NCI-H1694 treated with DMSO at 0.1 percent for 48 hours (cell line): ENCODE results near the gene B4GALT2.

Experiments used
- DNase-seq: peaks from one replicate; lab custom pipeline; 2025; lab: John Stamatoyannopoulos, UW

The B4GALT2 gene

DNA sequence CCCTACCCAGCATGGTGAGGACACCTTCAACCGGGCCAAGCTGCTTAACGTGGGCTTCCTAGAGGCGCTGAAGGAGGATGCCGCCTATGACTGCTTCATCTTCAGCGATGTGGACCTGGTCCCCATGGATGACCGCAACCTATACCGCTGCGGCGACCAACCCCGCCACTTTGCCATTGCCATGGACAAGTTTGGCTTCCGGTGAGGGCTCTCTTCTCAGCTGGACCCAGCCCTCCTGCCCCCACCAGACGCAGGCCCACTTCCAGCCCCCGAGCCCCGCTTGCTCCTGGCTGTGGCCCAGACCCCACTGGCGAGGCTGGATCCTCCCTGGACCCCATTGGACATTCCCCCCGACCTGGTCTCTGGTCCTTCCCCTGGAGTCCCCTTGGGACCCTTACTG, 5.8 kb downstream of the B4GALT2 start:
- no peak for DNase-seq

DNA sequence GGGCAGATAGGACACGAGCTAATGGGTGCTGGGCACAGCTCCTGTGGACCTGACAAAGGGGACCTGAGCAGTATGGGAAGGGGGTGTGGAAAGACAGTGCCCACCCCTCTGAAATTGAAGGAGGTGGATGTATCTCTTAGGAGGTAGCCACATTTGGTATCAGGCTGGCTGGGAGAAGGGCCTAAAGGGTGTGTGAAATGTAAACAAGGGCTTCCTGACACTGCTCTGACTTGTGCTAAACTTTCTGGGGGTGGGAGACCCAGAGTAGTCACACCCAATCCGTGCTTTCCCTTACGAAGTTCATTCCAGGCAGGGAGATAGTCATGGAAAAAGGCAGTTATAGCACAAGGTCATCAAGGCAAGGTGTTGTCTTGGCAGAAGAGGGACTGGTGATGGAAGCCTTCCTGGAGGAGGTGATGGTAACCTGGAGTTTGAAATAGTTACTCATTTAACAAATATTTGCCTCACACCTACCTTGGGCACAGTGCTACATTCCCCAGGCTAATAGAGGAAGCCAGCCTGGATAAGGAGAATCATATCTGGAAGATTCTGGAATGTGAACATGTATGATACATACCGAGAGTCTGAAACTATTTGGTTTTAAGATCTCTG, 7.1 kb downstream of the B4GALT2 start:
- DNase-seq = no peak

DNA sequence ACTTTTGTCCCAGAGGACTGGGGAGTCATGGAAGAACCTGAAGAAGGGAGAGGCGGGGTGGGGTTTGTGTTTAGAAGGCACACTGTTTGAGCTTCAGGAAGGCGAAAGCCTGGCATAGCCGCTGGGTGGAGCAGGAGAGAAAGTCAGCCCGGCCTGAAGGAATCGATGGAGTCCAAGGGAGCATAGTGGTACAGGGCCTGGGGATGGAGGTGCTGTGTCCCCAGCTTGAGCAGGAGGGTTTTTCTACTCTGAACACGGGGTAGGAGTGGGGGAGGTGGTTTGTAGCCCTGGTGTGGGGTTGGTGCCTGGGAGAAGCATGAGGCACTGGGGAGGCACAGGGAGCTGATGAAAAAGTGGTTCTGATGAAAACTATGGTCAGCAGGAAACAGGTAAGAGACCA, 7.7 kb downstream of the B4GALT2 start:
- DNase-seq = no peak

DNA sequence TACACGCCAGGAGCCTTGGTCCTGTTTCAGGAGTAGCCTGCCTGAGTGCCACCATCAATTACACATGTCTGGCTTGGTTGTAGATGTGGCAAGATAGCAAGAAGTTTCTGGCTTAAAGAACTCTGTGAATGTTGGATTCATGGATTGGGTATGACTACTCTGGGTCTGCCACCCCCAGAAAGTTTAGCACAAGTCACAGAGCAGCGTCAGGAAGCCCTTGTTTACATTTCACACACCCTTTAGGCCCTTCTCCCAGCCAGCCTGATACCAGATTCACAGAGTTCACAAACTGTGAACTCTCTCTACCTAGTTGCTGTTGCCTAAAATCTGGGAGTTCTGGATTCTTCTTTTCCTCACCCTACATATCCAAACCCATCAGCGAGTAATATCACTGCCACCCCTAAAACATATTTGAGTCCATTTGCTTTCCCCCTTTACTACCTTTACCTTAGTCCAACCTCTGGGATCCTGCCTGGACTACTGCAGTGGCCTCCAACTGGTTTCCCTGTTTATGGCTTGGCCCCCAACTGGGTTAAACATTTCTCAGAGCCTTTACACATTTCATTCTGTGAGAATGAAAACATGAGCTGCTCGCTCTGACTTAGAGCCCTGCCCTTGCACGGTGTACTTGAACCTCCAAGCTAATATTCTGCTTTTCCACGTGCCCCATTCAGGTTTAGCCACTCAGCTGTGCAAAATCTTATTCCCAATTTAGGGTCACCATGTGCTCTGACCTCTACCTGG, 8.3 kb downstream of the B4GALT2 start:
- no peak for DNase-seq

DNA sequence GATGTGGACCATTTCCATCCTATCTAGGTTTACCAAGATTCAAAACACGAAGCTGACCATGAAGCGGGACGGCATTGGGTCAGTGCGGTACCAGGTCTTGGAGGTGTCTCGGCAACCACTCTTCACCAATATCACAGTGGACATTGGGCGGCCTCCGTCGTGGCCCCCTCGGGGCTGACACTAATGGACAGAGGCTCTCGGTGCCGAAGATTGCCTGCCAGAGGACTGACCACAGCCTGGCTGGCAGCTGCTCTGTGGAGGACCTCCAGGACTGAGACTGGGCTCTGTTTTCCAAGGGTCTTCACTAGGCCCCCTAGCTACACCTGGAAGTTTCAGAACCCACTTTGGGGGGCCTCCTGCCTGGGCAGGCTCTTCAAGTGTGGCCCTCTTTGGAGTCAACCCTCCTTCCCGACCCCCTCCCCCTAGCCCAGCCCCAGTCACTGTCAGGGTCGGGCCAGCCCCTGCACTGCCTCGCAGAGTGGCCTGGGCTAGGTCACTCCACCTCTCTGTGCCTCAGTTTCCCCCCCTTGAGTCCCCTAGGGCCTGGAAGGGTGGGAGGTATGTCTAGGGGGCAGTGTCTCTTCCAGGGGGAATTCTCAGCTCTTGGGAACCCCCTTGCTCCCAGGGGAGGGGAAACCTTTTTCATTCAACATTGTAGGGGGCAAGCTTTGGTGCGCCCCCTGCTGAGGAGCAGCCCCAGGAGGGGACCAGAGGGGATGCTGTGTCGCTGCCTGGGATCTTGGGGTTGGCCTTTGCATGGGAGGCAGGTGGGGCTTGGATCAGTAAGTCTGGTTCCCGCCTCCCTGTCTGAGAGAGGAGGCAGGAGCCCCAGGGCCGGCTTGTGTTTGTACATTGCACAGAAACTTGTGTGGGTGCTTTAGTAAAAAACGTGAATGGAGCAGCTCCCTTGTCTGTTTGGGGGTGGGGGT, 11.5 kb downstream of the B4GALT2 start:
- no peak for DNase-seq

DNA sequence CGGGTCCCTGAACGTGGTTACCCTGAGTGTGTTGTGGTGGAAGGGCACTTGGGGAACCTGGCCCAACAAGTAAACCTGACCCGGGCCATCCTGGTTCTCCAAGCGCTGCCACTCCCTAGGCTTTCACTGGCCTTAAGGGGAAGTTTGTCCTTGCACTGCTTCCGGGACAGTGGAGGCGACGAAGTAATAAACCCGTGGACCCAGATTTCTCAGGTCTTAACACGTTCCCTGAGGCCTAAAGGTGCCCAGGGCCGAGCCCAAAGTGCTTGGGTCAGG, 12.1 kb downstream of the B4GALT2 start:
- DNase-seq = no peak

DNA sequence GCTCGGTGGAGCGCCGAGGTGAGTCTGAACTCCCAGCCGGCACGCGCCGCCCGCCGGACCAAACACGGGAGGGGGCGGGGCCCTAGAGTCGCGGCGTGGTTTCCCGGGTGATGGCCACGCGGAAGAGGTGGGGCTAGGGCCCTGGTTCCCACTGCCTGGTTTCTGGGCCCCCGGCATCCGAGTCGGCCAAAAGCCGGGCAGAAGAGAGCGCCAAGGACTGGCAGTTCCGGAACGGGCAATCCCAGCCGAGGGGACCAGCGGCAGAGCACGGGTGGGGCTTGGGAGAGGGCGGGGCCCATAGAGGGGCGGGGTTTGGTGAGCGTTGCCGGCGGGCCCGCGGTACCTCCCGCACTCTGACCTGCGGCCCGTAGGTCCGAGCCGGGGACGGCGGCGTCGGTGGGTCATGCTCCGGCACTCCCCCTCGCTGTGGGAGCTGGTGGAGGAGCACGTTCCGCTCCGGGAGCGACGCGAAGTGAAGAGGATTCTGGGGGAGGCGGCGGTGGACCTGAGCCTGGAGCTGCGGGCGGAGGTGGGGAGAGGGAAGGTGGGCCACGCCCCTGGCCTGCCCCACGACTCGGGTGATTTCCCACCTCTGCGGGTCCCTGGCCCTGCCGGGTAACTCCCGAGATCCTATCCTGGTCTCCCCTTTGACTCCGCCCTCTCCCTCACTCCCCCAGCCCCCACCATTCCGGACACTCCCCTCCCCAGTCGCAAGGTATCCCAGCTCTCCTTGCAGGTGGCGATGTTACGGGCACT, 12.6 kb downstream of the B4GALT2 start, which contains the start of gene CCDC24:
Gene CCDC24, plus strand, starts transcription at position 124 of the 756 bp plus-strand sequence. Its CDS starts 280 bp downstream, at position 404.
- no peak for DNase-seq

DNA sequence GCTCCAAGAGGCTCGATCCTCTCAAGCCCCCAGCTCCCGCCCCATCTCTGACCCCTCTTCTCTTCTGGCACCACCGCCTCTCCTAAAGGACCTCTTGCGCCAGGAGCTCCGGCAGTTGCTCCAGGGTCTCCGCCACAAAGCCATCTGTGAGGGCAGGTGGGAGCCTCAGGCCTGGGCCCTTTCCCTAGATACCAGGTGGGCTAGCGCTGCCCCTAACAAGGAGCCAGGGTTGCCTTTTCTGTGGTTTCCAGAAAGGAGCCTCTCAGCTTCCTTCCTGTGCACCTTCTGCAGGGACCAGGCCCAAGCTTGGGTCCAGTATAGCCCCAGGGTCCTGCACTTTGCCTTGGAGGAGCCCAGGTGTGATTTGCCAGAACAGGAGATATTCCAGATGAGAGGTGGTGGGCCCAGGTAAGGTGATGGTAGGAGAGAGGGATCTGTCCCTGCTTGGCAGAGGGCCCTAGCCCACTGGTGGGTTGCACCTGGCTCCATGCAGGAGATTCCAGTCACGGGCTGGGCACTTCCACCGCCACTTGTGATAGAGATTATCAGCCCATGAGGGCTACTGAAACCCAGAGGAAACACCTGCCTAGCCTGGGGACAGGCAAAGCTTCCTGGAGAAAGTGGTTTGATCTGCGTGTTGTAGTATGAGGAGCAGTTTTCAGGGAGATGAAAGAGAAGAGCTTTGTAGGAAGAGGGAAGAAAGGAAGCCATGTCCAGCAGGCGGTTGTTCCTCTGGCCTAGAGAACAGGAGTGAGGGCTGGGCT, 13.4 kb downstream of the B4GALT2 start:
- DNase-seq = no peak

DNA sequence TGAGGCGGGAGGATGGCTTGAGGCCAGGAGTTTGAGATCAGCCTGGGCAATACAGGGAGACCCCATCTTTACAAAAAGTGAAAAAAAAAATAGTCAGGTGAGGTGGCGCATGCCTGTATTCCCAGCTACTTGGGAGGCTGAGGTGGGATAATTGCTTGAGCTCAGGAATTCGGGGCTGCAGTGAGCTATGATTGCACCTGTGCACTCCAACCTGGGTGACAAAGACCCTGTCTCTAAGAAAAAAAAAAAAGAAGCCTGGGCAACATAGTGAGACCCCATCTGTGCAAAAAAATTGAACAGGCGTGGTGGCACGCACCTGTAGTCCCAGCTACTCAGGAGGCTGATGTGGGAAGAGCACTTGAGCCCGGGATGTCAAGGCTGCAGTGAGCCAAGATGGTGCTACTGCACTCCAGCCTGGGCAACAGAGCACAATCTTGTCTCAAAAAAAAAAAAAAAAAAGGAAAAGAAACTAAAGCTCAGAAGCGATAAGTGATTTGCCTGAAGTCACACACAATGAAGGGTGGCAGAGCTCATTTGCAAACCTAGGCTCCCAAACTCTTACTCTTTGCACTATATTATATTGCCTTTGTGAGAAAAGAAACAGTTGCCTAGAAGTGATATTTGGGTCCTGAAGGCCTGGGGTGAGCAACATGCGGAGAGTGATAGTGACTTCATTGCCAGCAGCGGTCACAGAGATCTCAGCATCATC, 14.3 kb downstream of the B4GALT2 start:
- no peak for DNase-seq

DNA sequence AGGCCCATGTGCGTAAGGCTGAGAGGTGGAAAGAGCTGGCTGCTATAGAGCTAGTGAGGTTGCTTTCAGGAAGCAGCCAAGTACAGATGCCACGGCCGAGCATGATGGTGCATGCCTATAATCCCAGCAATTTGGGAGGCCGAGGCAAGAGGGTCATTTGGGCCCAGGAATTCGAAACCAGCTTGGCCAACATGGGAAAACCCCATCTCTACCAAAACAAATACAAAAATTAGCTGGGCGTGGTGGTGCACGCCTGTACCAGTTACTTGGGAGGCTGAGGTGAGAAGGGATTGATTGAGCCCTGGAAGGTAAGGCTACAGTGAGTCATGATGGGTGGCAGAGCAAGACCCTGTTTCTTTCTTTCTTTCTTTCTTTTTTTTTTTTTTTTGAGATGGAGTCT, 15.1 kb downstream of the B4GALT2 start:
- DNase-seq = no peak

DNA sequence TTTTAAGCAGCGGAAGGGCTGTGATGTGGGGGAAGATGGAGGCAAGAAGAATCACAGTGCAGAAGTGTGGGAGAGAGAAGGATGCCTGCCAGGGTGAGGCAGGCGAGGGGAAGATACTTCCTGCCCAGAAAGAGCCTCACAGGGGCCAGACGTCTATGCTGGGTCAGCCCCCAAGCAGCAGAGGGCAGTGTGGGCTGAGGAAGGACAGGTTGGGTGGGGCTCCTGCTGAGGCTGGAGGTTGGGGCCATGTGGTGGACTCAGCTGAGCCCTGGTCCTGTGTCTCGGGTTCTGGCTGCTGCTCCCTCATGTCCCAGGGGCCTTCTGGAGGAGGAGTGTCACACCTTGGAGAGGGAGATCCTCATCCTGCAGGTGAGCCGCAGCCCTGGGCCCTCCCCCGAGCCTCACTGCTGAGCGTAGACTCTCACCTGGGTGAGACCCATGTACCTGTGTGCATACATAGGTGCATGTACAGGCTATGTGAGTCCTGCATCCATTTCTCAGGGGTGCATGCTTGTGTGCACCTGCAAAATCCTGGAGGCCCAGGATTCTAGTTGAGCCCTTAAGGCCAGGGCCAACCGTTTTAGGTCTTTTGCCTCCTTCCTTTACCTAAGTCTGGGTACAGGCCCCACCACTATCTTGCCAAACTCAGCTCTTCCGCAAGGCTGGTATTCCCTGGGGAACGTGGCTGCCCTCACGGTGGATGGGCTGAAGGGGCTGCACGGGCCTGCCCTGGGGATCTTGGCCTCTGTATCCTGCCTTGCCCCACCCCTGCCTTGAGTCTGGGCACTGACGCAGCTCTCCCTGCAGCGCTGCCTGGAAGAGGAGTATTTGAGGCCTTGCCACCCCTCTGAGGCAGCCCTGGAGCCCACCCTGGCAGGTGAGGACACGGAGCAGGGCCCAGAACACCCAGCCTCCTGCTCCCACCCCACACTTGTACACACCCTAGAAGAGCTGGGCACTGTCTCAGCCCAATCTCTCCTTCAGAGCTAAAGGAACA, 16.1 kb downstream of the B4GALT2 start:
- DNase-seq = no peak

DNA sequence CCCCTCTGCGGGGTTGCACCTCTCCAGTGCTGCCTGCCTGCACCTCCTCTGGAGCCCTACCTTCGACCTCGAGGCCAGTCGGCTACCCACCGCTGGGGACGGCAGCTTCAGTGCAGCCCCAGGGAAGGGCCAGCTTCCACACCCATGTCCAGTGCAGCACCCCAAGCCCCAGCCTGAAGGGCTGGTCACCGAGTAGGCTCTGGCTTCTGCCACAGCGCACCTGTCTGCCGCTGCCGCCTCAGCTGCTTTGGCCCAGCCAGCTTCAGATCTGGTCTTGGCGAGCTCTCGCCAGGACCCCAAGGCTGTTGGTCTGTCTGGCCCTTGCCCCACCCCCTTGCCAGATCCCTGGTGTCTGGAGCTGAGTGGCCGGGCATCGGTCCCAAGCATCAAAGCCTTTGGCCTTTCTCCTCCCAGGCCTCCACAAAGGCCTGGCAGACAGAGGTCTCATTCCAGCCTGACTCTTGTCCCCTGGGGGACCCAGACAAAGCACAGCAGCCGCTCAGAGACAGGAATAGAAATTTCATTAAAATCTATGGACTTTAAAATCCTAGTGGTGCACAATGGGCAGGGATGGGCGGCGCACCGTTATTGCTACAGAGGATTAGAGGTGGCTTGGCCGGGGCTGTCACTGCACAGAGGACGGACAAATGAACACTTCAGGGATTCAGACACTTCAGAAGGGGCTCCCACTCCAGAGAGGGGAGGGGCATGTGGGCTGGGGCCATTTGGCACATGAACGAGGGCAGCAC, 17.1 kb downstream of the B4GALT2 start:
- DNase-seq = no peak

DNA sequence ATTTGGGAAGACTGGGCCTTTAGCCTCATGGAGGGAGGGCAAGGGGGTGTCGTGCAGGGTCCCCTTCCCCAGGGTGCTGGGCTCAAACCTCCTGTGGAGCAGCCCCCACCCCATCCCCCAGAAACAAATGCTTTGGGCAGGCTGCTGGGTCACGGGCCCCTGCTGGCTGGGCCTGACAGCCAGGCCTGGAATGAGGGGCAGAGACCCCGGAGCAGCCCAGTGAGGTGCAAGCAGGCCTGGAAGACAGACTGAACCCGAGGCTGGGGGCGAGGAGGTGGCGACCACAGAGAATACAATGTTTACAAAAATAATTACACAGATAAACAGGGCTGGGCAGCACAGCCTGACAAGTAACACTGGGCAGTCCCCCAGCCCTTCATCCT, 17.7 kb downstream of the B4GALT2 start:
- DNase-seq = no peak

DNA sequence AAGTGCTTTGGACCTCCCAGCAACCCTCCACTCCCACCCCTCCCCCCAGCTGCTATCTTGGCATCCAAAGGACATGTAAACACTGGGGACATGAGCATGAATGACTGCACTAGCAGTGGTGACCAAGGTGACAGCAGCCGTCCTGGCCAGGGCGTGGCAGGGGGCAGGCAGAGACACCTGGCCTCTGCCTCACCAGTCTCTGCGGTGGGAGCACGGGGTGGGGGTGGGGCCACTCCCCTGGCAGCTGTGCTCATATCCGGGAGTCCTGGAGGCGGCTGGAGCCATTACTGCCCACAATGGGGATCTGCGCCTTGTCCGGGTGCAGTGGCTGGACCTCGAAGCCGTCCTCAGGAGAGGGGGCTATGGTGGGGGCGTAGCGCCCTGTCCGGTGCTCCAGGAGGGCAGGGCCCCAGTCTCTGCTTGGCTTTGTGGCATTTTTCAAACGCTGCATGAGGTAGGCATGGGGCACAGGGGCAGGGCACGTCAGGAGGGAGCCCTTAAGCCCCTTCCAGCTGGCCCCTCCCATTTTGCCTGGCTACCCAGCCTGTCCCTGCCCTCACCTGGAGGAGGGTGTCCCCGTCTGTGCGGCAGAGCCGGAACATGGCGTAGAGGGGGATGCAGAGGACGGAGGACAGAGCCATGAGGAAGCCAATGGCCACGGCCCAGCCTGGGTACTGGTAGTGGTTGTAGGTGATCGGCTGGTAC, 18.4 kb downstream of the B4GALT2 start:
- DNase-seq = no peak

DNA sequence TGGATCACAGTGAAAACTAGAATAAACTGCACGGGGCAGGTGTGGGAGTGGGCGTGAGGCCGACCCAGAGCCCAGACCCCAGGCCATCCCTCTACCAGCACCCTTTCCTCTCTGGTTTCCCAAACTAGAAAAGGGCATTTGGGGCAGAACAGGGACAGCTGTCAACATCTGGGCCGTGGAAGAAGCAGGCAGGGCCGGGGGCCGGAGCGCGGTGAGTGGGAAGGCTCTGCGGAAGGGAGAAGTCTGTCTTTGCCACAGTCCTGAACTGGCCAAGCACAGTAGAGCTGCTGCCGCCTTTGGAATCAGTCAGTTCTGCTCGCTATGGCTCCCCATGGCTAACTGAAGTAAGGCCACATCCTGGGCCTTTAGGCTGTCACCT, 19.0 kb downstream of the B4GALT2 start:
- DNase-seq = no peak

DNA sequence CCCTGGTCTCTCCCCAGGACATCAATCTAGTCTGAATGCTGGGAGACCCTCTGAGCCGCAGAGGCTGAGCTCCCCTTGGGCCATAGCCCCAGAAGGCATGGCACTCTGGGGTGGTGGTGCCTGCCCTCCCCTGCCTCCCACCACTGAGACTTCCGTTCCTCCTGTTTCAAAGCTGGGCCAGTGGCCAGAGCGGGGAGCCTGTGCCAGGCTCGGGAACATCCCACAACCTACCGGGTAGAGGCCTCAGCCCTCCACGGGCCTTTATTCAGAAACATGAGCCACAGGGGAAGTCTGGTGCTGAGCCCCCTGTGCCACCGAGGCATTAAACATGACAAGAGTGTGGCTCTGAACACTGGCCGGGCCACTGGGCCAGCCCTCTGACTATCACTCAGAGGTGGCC, 20.4 kb downstream of the B4GALT2 start:
- DNase-seq = no peak

DNA sequence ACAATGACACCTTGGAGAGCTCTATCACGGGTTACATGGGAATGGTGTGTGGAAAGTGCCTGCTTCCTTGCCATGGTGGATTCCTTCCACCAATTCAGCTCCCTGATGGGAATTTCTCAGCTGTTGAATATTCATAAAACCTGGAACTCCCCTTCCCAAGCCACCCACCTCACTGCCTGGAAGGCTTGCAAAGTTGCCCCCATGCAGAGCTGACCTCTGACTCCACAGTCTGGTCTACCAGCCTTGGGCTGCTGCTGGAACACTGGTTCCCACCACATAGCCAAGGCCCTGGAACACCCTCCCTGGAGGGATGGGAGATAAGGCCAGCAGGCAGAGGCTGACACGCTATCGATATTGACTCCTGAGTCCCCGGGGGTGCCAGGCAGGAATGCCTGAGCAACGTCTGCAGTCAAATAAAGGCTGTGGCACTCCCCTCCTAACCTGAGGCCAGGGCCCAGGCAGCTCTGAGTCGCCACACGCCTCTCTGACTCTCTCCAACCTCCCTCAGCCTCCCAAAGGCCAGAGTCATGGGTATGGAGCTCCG, 21.2 kb downstream of the B4GALT2 start:
- DNase-seq = no peak

DNA sequence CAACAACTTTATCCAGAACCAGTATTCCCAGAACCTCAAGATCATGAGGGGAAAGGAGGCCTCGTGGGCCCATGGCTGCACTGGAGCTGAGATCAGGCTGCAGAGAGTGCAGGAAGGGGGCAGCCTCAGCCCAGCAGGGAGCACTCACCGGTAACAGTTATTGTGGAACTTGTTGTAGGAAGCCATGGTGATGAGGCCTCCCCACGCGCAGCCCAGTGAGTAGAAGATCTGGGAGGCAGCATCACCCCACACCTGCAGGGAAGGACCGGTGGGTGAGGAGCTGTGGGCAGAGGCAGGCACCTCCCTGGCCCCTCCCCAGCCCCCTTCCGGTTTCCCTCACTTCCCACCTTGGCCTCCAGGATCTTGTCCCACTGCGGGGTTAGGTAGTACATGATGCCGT, 23.2 kb downstream of the B4GALT2 start:
- DNase-seq = no peak
